Measurements from ENCODE around the gene TBC1D9B.

DNA sequence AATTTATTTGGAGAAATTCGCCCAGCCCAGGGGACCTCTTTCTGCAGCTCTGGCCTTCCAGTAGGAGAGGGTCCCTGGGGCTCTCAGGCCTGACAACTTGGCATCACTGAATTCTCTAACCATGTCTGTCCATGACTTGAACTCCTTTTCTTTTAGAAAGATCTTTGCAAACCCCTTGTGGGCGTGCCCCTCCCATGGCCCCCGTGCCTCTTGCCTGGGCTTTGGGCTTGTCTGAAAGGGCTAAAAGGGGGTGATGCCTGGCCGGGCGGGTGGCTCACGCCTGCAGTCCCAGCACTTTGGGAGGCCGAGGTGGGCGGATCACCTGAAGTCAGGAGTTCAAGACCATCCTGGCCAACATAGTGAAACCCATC, 90.2 kb downstream of the TBC1D9B start:
- TF ChIP-seq, protein P1, sequence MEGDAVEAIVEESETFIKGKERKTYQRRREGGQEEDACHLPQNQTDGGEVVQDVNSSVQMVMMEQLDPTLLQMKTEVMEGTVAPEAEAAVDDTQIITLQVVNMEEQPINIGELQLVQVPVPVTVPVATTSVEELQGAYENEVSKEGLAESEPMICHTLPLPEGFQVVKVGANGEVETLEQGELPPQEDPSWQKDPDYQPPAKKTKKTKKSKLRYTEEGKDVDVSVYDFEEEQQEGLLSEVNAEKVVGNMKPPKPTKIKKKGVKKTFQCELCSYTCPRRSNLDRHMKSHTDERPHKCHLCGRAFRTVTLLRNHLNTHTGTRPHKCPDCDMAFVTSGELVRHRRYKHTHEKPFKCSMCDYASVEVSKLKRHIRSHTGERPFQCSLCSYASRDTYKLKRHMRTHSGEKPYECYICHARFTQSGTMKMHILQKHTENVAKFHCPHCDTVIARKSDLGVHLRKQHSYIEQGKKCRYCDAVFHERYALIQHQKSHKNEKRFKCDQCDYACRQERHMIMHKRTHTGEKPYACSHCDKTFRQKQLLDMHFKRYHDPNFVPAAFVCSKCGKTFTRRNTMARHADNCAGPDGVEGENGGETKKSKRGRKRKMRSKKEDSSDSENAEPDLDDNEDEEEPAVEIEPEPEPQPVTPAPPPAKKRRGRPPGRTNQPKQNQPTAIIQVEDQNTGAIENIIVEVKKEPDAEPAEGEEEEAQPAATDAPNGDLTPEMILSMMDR (conservative IDR thresholded peaks at IDR 0.05; ENCODE audit: low read depth, low read length) = no peak
- TF ChIP-seq EZH2 (IDR thresholded peaks at IDR 0.05; ENCODE audit: low read length, unreplicated experiment) = no peak
